ENCODE data around the gene LIN37.
"Not testable (repeated sequence)": the region's sequence is repeated elsewhere in the genome, so short reads cannot be mapped to it uniquely, and the experiment has no call there.

Gene LIN37

GRCh38 chr19:35719402-35720162, 28.8 kb upstream of the LIN37 start:
- DNase-seq (ENCODE audit: low spot score) = no peak

GRCh38 chr19:35720163-35720524, 28.2 kb upstream of the LIN37 start:
- DNase-seq (ENCODE audit: low spot score) = no peak

GRCh38 chr19:35720648-35721047, 27.7 kb upstream of the LIN37 start:
- DNase-seq (ENCODE audit: low spot score) = no peak

- no peak for DNase-seq (ENCODE audit: low spot score)
Observed at GRCh38 chr19:35721374-35721773, 27.0 kb upstream of the LIN37 start.

GRCh38 chr19:35722461-35722860, 25.9 kb upstream of the LIN37 start:
- DNase-seq (ENCODE audit: low spot score) = no peak

- no peak for DNase-seq (ENCODE audit: low spot score)
Observed at GRCh38 chr19:35722897-35723296, 25.5 kb upstream of the LIN37 start.

- no peak for DNase-seq (ENCODE audit: low spot score)
Observed at GRCh38 chr19:35723671-35724070, 24.7 kb upstream of the LIN37 start.

GRCh38 chr19:35724132-35724531, 24.2 kb upstream of the LIN37 start:
- not testable (repeated sequence) for DNase-seq (ENCODE audit: low spot score)

- DNase-seq (ENCODE audit: low spot score) = no peak
Observed at GRCh38 chr19:35724560-35724959, 23.8 kb upstream of the LIN37 start.

- no peak for DNase-seq (ENCODE audit: low spot score)
Observed at GRCh38 chr19:35725216-35725861, 23.0 kb upstream of the LIN37 start.

- DNase-seq (ENCODE audit: low spot score) = no peak
Observed at GRCh38 chr19:35727053-35727955, 21.1 kb upstream of the LIN37 start.

- DNase-seq (ENCODE audit: low spot score) = no peak
Observed at GRCh38 chr19:35727956-35728706, 20.2 kb upstream of the LIN37 start.

- DNase-seq (ENCODE audit: low spot score) = no peak
Observed at GRCh38 chr19:35729021-35729420, 19.4 kb upstream of the LIN37 start.

- DNase-seq (ENCODE audit: low spot score) = no peak
Observed at GRCh38 chr19:35729763-35730162, 18.6 kb upstream of the LIN37 start.

GRCh38 chr19:35730326-35730725, 18.1 kb upstream of the LIN37 start:
- no peak for DNase-seq (ENCODE audit: low spot score)

GRCh38 chr19:35731353-35731752, 17.0 kb upstream of the LIN37 start:
- DNase-seq (ENCODE audit: low spot score) = no peak

GRCh38 chr19:35731779-35732405, 16.5 kb upstream of the LIN37 start:
- DNase-seq (ENCODE audit: low spot score) = no peak

GRCh38 chr19:35732540-35733179, 15.7 kb upstream of the LIN37 start:
- DNase-seq (ENCODE audit: low spot score) = no peak

GRCh38 chr19:35733180-35734125, 14.9 kb upstream of the LIN37 start:
- DNase-seq (ENCODE audit: low spot score) = no peak

- no peak for DNase-seq (ENCODE audit: low spot score)
Observed at GRCh38 chr19:35734273-35734672, 14.1 kb upstream of the LIN37 start.
